ENCODE data around the gene TMEM201.

GRCh38 chr1:9649769-9650168, 61.1 kb downstream of the TMEM201 start:
- TF ChIP-seq YY1 (IDR thresholded peaks at IDR 0.05; ENCODE audit: low read depth) = no peak
- TF ChIP-seq CTCF (IDR thresholded peaks at IDR 0.05) = no peak
- TF ChIP-seq REST (IDR thresholded peaks at IDR 0.05; ENCODE audit: low read depth, low read length) = no peak
- TF ChIP-seq RAD21 (IDR thresholded peaks at IDR 0.05; ENCODE audit: low read length) = no peak
- TF ChIP-seq GABPA (IDR thresholded peaks at IDR 0.05; ENCODE audit: low read depth) = no peak
- TF ChIP-seq TAF1 (IDR thresholded peaks at IDR 0.05; ENCODE audit: borderline replicate concordance, low read depth, low read length) = no peak
- TF ChIP-seq USF2 (IDR thresholded peaks at IDR 0.05; ENCODE audit: borderline replicate concordance, low read depth, low read length) = no peak
- TF ChIP-seq ZBTB33 (IDR thresholded peaks at IDR 0.05; ENCODE audit: borderline replicate concordance, low read depth) = no peak
- no peak for TF ChIP-seq FOXJ3 (CRISPR knock-in tag; IDR thresholded peaks at IDR 0.05)
- TF ChIP-seq ELF1 (IDR thresholded peaks at IDR 0.05) = no peak
- TF ChIP-seq RCOR1 (IDR thresholded peaks at IDR 0.05; ENCODE audit: low read length) = no peak
- TF ChIP-seq FOSL2 (IDR thresholded peaks at IDR 0.05; ENCODE audit: borderline replicate concordance, low read depth) = no peak
- no peak for TF ChIP-seq EP300 (IDR thresholded peaks at IDR 0.05; ENCODE audit: borderline replicate concordance in 1 of 2, low read depth in 1 of 2, low read length in 1 of 2)
- no peak for TF ChIP-seq SMC3 (IDR thresholded peaks at IDR 0.05; ENCODE audit: low read depth, low read length)

Measured in SK-N-SH (cell line).